ENCODE measurements around the gene EIF4G3. TPM values are rescaled to one million over a fixed set of nuclear protein-coding genes. Genes with fewer than 3 reads are reported as not detected.

The EIF4G3 gene
- polyA plus RNA-seq, 1 donor (not counting 4 experiments of a cell fraction or from before 2014, with no cell fraction given): 44.6 TPM

- Histone ChIP-seq H3K4me1 (ENCODE audit: control insufficient read depth, extremely low read depth, insufficient read depth, low read length) (no peaks in the 10 kb centered on the region), H3K4me2 (ENCODE audit: control insufficient read depth, extremely low read depth, insufficient read depth, low read depth, low read length) (no peak overlapping the region), H3K36me3 (ENCODE audit: control insufficient read depth in 2 of 2, extremely low read depth in 1 of 2, insufficient read depth in 2 of 2, low read length in 2 of 2) (peaks cover 0 to 1% of the 10 kb centered on the region in 2 experiments), H2AFZ (ENCODE audit: control insufficient read depth, low read length) (no peak overlapping the region), H3K4me3 (ENCODE audit: control insufficient read depth in 2 of 3, extremely low read depth in 1 of 3, insufficient read depth in 2 of 3, low read depth in 1 of 3, low read length in 3 of 3) (no peak overlapping the region), H4K20me1 (ENCODE audit: control insufficient read depth, extremely low read depth, insufficient read depth, low read length) (peaks cover under 1% of the 10 kb centered on the region), H3K27me3 (ENCODE audit: control insufficient read depth, extremely low read depth, insufficient read depth, low read length) (no peaks in the 10 kb centered on the region), H3K9me3 (ENCODE audit: control insufficient read depth, low read depth, low read length) (no peaks in the 10 kb centered on the region), H3K27ac (ENCODE audit: control insufficient read depth, insufficient read depth, low read length) (no peak overlapping the region), H3K79me2 (ENCODE audit: control insufficient read depth, insufficient read depth, low read length) (no peaks in the 10 kb centered on the region), H3K9me1 (ENCODE audit: control insufficient read depth, extremely low read depth, insufficient read depth, low read length) (no peaks in the 10 kb centered on the region), H3K9ac (ENCODE audit: control insufficient read depth, extremely low read depth, insufficient read depth, low read length) (no peak overlapping the region)
- FAIRE-seq (no peak), DNase-seq (ENCODE audit: low read depth, low spot score) (no peak)
- dilution Hi-C loops (cut with MboI; ENCODE audit: extremely low pct_ligation_motif_present, low sequenced_read_pairs): no loop called here
- TF ChIP-seq EZH2 (IDR thresholded peaks at IDR 0.05; ENCODE audit: low read length): no peak
- TF ChIP-seq, protein P1, sequence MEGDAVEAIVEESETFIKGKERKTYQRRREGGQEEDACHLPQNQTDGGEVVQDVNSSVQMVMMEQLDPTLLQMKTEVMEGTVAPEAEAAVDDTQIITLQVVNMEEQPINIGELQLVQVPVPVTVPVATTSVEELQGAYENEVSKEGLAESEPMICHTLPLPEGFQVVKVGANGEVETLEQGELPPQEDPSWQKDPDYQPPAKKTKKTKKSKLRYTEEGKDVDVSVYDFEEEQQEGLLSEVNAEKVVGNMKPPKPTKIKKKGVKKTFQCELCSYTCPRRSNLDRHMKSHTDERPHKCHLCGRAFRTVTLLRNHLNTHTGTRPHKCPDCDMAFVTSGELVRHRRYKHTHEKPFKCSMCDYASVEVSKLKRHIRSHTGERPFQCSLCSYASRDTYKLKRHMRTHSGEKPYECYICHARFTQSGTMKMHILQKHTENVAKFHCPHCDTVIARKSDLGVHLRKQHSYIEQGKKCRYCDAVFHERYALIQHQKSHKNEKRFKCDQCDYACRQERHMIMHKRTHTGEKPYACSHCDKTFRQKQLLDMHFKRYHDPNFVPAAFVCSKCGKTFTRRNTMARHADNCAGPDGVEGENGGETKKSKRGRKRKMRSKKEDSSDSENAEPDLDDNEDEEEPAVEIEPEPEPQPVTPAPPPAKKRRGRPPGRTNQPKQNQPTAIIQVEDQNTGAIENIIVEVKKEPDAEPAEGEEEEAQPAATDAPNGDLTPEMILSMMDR (optimal IDR thresholded peaks at IDR 0.05 in 1 of 3, IDR thresholded peaks at IDR 0.05 in 1 of 3, conservative IDR thresholded peaks at IDR 0.05 in 1 of 3; ENCODE audit: extremely low read depth in 1 of 3, insufficient read depth in 2 of 3, low read length in 3 of 3): no peak
Measured at GRCh38 chr1:20998826-20999225, 177.9 kb downstream of the EIF4G3 start.

DNA sequence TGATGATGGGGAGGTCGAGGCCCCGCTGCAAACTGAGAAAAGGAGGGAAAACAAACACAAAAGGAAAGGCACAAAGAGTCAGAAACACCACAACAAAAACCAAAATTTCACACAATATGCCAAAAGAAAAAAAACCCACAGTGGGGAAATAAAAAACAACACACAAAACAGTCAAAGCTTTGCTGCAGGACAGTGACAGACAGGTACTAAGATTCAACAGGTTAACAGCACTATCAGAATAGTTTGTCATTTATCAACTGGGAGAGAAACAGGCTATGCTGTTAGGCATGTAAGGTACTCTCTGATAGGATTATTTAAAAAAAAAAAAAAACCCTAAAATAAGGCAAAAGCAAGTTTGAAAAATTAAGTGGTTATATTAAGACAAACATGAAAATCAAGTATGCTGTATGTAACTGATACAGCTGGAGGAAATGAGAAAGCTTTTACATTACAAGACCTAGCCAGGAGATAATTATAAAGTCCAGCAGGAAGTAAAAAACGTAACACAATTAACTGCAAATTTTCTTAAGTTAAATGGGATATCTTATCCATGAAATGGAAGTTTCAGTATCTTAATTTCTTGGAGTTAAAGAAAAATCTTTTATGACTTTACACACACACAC lies 179.0 kb downstream of the EIF4G3 start:
- Histone ChIP-seq H4K20me1 (ENCODE audit: control insufficient read depth, extremely low read depth, insufficient read depth, low read length) (peaks cover 2% of the 10 kb centered on the region), H3K79me2 (ENCODE audit: control insufficient read depth, insufficient read depth, low read length) (no peaks in the 10 kb centered on the region), H2AFZ (ENCODE audit: control insufficient read depth, low read length) (no peak overlapping the region), H3K27me3 (ENCODE audit: control insufficient read depth, extremely low read depth, insufficient read depth, low read length) (no peaks in the 10 kb centered on the region), H3K9me1 (ENCODE audit: control insufficient read depth, extremely low read depth, insufficient read depth, low read length) (no peaks in the 10 kb centered on the region), H3K9me3 (ENCODE audit: control insufficient read depth, low read depth, low read length) (no peaks in the 10 kb centered on the region), H3K27ac (ENCODE audit: control insufficient read depth, insufficient read depth, low read length) (no peak overlapping the region), H3K4me1 (ENCODE audit: control insufficient read depth, extremely low read depth, insufficient read depth, low read length) (no peaks in the 10 kb centered on the region), H3K9ac (ENCODE audit: control insufficient read depth, extremely low read depth, insufficient read depth, low read length) (no peak overlapping the region), H3K4me3 (ENCODE audit: control insufficient read depth in 2 of 3, extremely low read depth in 1 of 3, insufficient read depth in 2 of 3, low read depth in 1 of 3, low read length in 3 of 3) (no peak overlapping the region), H3K36me3 (ENCODE audit: control insufficient read depth in 2 of 2, extremely low read depth in 1 of 2, insufficient read depth in 2 of 2, low read length in 2 of 2) (peaks cover 0 to 1% of the 10 kb centered on the region in 2 experiments), H3K4me2 (ENCODE audit: control insufficient read depth, extremely low read depth, insufficient read depth, low read depth, low read length) (no peak overlapping the region)
- FAIRE-seq: no peak
- TF ChIP-seq, protein P1 (optimal IDR thresholded peaks at IDR 0.05 in 1 of 3, IDR thresholded peaks at IDR 0.05 in 1 of 3, conservative IDR thresholded peaks at IDR 0.05 in 1 of 3; ENCODE audit: extremely low read depth in 1 of 3, insufficient read depth in 2 of 3, low read length in 3 of 3): no peak
- no peak for TF ChIP-seq EZH2 (IDR thresholded peaks at IDR 0.05; ENCODE audit: low read length)
- dilution Hi-C loops (cut with MboI; ENCODE audit: extremely low pct_ligation_motif_present, low sequenced_read_pairs): no loop called here
- DNase-seq (ENCODE audit: low read depth, low spot score): no peak
